Liver (tissue), 9 donors: ENCODE results near the gene ASH1L. TPM values are rescaled to one million over a fixed set of nuclear protein-coding genes. Genes with fewer than 3 reads are reported as not detected.

ENCODE experiments used
- DNase-seq: peaks from one replicate; pipeline ENCODE4 v3.0.0-alpha.2; 2017; ENCODE audit warnings: low spot score
- H3K27ac ChIP-seq, 2 donors: one replicate each; pipeline ENCODE4 v1.7.0; 2013; ENCODE audit warnings: inconsistent platforms in 2 of 2, low read length in 2 of 2, control low read depth in 1 of 2, low read depth in 1 of 2, mild to moderate bottlenecking in 1 of 2
- H3K27me3 ChIP-seq, 4 donors: one replicate each; pipeline versions ENCODE4 v1.6.1 to v1.7.0; 2013; ENCODE audit warnings: low read length in 3 of 4, inconsistent platforms in 1 of 4, mild to moderate bottlenecking in 1 of 4, moderate library complexity in 1 of 4; ENCODE audit not compliant: control insufficient read depth in 4 of 4, insufficient read depth in 4 of 4
- H3K36me3 ChIP-seq, 4 donors: one replicate each; pipeline versions ENCODE4 v1.6.1 to v1.7.0; 2013; ENCODE audit warnings: low read length in 3 of 4, mild to moderate bottlenecking in 3 of 4, low read depth in 1 of 4, moderate library complexity in 1 of 4; ENCODE audit not compliant: control insufficient read depth in 4 of 4, insufficient read depth in 3 of 4
- H3K4me1 ChIP-seq, 4 donors: one replicate each; pipeline versions ENCODE4 v1.6.1 to v1.7.0; 2013; ENCODE audit warnings: low read length in 3 of 4, mild to moderate bottlenecking in 3 of 4, moderate library complexity in 1 of 4; ENCODE audit not compliant: control insufficient read depth in 4 of 4, insufficient read depth in 4 of 4
- H3K4me3 ChIP-seq, 3 donors: one replicate each; pipeline versions ENCODE4 v1.6.1 to v1.7.0; 2013; ENCODE audit warnings: low read length in 3 of 3, control low read depth in 1 of 3, low read depth in 1 of 3, mild to moderate bottlenecking in 1 of 3
- H3K9ac ChIP-seq, 2 donors: one replicate each; pipeline ENCODE4 v1.7.0; 2013; ENCODE audit warnings: low read length in 2 of 2, mild to moderate bottlenecking in 2 of 2, moderate library complexity in 2 of 2, control low read depth in 1 of 2, low read depth in 1 of 2
- H3K9me3 ChIP-seq, 4 donors: one replicate each; pipeline versions ENCODE4 v1.6.1 to v1.7.0; 2013; ENCODE audit warnings: low read length in 3 of 4; ENCODE audit not compliant: control insufficient read depth in 4 of 4
- CTCF ChIP-seq: fragments of 150-350 bp; IDR thresholded peaks from 2 replicates; pipeline ENCODE4 v1.5.1; 2017; ENCODE audit warnings: improper control_type of control experiment, low read depth, low read length; ENCODE audit not compliant: missing input control
- EGR1 ChIP-seq, 2 donors: IDR thresholded peaks; 2 replicates each; pipeline ENCODE4 v1.6.1; 2016 to 2018; ENCODE audit warnings: antibody characterized with exemption in 2 of 2, low read depth in 2 of 2
- FOXA1 ChIP-seq: IDR thresholded peaks from 2 replicates; pipeline ENCODE4 v1.6.1; 2016; ENCODE audit warnings: antibody characterized with exemption
- FOXA2 ChIP-seq: IDR thresholded peaks from 2 replicates; pipeline ENCODE4 v1.6.1; 2016; ENCODE audit warnings: antibody characterized with exemption
- GABPA ChIP-seq, 2 donors: IDR thresholded peaks in 1 of 2; conservative IDR thresholded peaks in 1 of 2; 2 replicates each; pipeline ENCODE4 v1.6.1; 2016; ENCODE audit warnings: antibody characterized with exemption in 2 of 2, mild to moderate bottlenecking in 1 of 2, moderate library complexity in 1 of 2
- HNF4A ChIP-seq, 2 donors: conservative IDR thresholded peaks; 2 replicates each; pipeline ENCODE4 v1.6.1; 2016; ENCODE audit warnings: antibody characterized with exemption in 2 of 2, mild to moderate bottlenecking in 2 of 2
- HNF4G ChIP-seq: IDR thresholded peaks from 2 replicates; pipeline ENCODE4 v1.6.1; 2016; ENCODE audit warnings: antibody characterized with exemption
- JUND ChIP-seq, 2 donors: IDR thresholded peaks; 2 replicates each; pipeline ENCODE4 v1.6.1; 2016; ENCODE audit warnings: antibody characterized with exemption in 2 of 2
- MAX ChIP-seq: IDR thresholded peaks from 2 replicates; pipeline ENCODE4 v1.6.1; 2016; ENCODE audit warnings: antibody characterized with exemption
- NR2F2 ChIP-seq: IDR thresholded peaks from 2 replicates; pipeline ENCODE4 v1.6.1; 2016; ENCODE audit warnings: antibody characterized with exemption
- RAD21 ChIP-seq, 2 donors: IDR thresholded peaks; 2 replicates each; pipeline ENCODE4 v1.6.1; 2016; ENCODE audit warnings: antibody characterized with exemption in 2 of 2, mild to moderate bottlenecking in 2 of 2
- REST ChIP-seq: IDR thresholded peaks from 2 replicates; pipeline ENCODE4 v1.6.1; 2016; ENCODE audit warnings: antibody characterized with exemption, mild to moderate bottlenecking
- RXRA ChIP-seq, 2 donors: IDR thresholded peaks; 2 replicates each; pipeline ENCODE4 v1.6.1; 2017 to 2018; ENCODE audit warnings: antibody characterized with exemption in 2 of 2, mild to moderate bottlenecking in 1 of 2
- SP1 ChIP-seq: IDR thresholded peaks from 2 replicates; pipeline ENCODE4 v1.6.1; 2018; ENCODE audit warnings: antibody characterized with exemption, mild to moderate bottlenecking
- YY1 ChIP-seq: IDR thresholded peaks from 2 replicates; pipeline ENCODE4 v1.6.1; 2016; ENCODE audit warnings: antibody characterized with exemption, mild to moderate bottlenecking
- ZBTB33 ChIP-seq: IDR thresholded peaks from 2 replicates; pipeline ENCODE4 v1.6.1; 2016; ENCODE audit warnings: antibody characterized with exemption
- WGBS: extraction: QIAGEN DNeasy Blood & Tissue Kit; methylation state at CpG from one replicate; pipeline ENCODE4 v1.1.7; 2013; 5-methylcytosine and 5-hydroxymethylcytosine counted together
- polyA plus RNA-seq, 2 donors: library from polyadenylated mRNA; stranded (reverse) in 1 of 2; unstranded in 1 of 2; fragments of 200-250 nt in 1 of 2; fragments of >200 nt in 1 of 2; fragmentation: Nextera tagmentation in 1 of 2; extraction: Ambion mirVana in 1 of 2; gene quantifications; one replicate each; pipeline versions ENCODE4 v1.2.1 to v1.2.3, GENCODE V29; 2013 to 2015
- total RNA-seq, 2 donors: library from RNA; depleted of rRNA; stranded (reverse); fragments of >200 nt; gene quantifications; one replicate each; pipeline ENCODE4 v1.2.3, GENCODE V29; 2014
- donor health status: healthy.
- donor health status: healthy.
- donor health status: healthy.
- donor health status: healthy.
- donor health status: healthy.

Gene ASH1L
- total and polyA plus RNA-seq, 4 donors = 3.9 to 30.3 (median 13.9) TPM

GRCh38 chr1:155522069-155522468, 40.5 kb downstream of the ASH1L start:
- no peak for DNase-seq
- Histone ChIP-seq H3K27me3 (no peaks in the 10 kb centered on the region), H3K27ac (no peak overlapping the region), H3K36me3 (peaks cover 0 to 4% (median 3%) of the 10 kb centered on the region in 4 donors), H3K9ac (no peak overlapping the region), H3K9me3 (no peaks in the 10 kb centered on the region), H3K4me1 (no peaks in the 10 kb centered on the region), H3K4me3 (no peak overlapping the region)
- WGBS = 95% methylated on average over 2 of the region's 2 CpGs
- no peak for TF ChIP-seq YY1
- no peak for TF ChIP-seq REST
- TF ChIP-seq JUND (IDR thresholded peaks at IDR 0.05) = no peak
- no peak for TF ChIP-seq SP1
- no peak for TF ChIP-seq GABPA (IDR thresholded peaks at IDR 0.05 in 1 of 2, conservative IDR thresholded peaks at IDR 0.05 in 1 of 2)
- TF ChIP-seq MAX = no peak

GRCh38 chr1:155518484-155518883, 44.1 kb downstream of the ASH1L start:
- TF ChIP-seq FOXA2 = no peak
- no peak for TF ChIP-seq YY1
- Histone ChIP-seq H3K9me3 (no peaks in the 10 kb centered on the region), H3K27me3 (no peaks in the 10 kb centered on the region), H3K4me1 (no peaks in the 10 kb centered on the region), H3K4me3 (no peak overlapping the region), H3K9ac (no peak overlapping the region), H3K27ac (no peak overlapping the region), H3K36me3 (peaks cover 0 to 5% (median 4%) of the 10 kb centered on the region in 4 donors)
- WGBS = 69% methylated on average over 4 of the region's 4 CpGs
- no peak for DNase-seq

GRCh38 chr1:155514582-155515187, 47.9 kb downstream of the ASH1L start:
- Histone ChIP-seq H3K27me3 (no peaks in the 10 kb centered on the region), H3K9me3 (no peaks in the 10 kb centered on the region), H3K9ac (no peak overlapping the region), H3K27ac (no peak overlapping the region), H3K4me3 (no peak overlapping the region), H3K4me1 (peaks cover 0 to 2% (median 0%) of the 10 kb centered on the region in 4 donors), H3K36me3 (peaks cover 0 to 8% (median 3%) of the 10 kb centered on the region in 4 donors)
- no peak for TF ChIP-seq NR2F2
- WGBS = 84% methylated on average over 14 of the region's 14 CpGs
- DNase-seq = no peak

- WGBS = 92% methylated on average over 3 of the region's 3 CpGs
- H3K9me3 ChIP-seq = no peaks in the 10 kb centered on the region
- DNase-seq = no peak
- H3K4me1 ChIP-seq = peaks cover 0 to 5% (median 1%) of the 10 kb centered on the region in 4 donors
- no peaks in the 10 kb centered on the region for H3K27me3 ChIP-seq
- H3K4me3 ChIP-seq = no peak overlapping the region
- H3K36me3 ChIP-seq = peaks cover 0 to 5% (median 0%) of the 10 kb centered on the region in 4 donors
- no peak overlapping the region for H3K27ac ChIP-seq
- H3K9ac ChIP-seq = no peak overlapping the region
- TF ChIP-seq HNF4A (conservative IDR thresholded peaks at IDR 0.05) = no peak
- no peak for TF ChIP-seq RXRA (IDR thresholded peaks at IDR 0.05)
- no peak for TF ChIP-seq ZBTB33
- no peak for TF ChIP-seq HNF4G
- no peak for TF ChIP-seq EGR1 (IDR thresholded peaks at IDR 0.05; ENCODE audit: low read depth in 2 of 2)
- no peak for TF ChIP-seq JUND (IDR thresholded peaks at IDR 0.05)
- TF ChIP-seq GABPA (IDR thresholded peaks at IDR 0.05 in 1 of 2, conservative IDR thresholded peaks at IDR 0.05 in 1 of 2) = no peak
- no peak for TF ChIP-seq CTCF
- no peak for TF ChIP-seq SP1
- no peak for TF ChIP-seq RAD21 (IDR thresholded peaks at IDR 0.05)
- TF ChIP-seq NR2F2 = no peak
- no peak for TF ChIP-seq FOXA2
- no peak for TF ChIP-seq FOXA1
Measured at GRCh38 chr1:155513300-155513916, 49.2 kb downstream of the ASH1L start.
